Measurements from ENCODE around the gene TARBP2. TPM values are rescaled to one million over a fixed set of nuclear protein-coding genes. Genes with fewer than 3 reads are reported as not detected.
A peak's percentile ranks its signal among the peaks of the same experiment; 100 is the strongest.
"Not testable (repeated sequence)": the region's sequence is repeated elsewhere in the genome, so short reads cannot be mapped to it uniquely, and the experiment has no call there.

The TARBP2 gene
- total and polyA plus RNA-seq, 2 donors from 2014 or later: 32.5 to 36.3 TPM

DNA sequence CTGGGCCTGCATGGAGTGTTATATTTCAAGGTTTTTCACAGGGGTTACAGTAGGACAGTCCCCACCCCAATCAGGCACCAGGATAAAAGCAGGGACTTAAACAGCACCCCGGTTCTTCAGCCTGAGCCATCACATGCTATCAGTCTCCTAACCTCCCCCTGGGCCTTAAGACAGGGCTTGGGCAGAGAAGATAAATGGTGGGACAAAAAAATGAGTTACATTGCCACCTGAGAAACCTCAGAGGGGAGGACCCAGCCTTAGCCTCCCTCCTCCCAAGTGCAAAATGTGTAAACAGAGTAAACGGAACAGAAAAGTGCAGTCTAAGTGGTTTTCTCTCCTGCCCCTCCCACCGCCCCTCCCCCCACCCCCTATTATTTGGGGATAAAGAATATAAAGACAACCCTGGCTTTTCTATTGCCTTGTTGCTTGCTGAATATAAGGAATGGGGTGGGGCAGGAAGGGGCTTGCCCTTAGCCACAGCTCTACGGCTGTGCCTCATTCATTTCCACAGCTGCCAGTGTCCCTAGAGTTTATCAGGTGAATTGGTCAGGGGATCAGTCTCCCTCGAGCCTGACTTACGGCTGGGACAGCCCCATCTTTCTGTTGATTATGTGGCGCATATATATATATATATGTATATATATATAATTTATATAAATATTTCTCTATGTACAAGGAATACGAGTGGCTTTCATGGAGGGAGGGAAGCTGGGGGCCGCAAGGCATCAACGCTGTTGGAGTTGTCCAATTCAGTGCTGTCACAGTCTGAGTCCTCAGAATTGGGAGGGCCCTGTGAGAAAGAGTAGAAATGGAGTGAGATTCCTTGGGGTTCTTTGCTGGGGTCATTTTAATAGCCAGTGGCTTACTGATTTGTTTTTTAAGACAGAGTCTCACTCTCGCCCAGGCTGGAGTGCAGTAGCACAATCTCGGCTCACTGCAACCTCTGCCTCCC is 20.3 kb upstream of the TARBP2 start:
- TF ChIP-seq, protein P1, sequence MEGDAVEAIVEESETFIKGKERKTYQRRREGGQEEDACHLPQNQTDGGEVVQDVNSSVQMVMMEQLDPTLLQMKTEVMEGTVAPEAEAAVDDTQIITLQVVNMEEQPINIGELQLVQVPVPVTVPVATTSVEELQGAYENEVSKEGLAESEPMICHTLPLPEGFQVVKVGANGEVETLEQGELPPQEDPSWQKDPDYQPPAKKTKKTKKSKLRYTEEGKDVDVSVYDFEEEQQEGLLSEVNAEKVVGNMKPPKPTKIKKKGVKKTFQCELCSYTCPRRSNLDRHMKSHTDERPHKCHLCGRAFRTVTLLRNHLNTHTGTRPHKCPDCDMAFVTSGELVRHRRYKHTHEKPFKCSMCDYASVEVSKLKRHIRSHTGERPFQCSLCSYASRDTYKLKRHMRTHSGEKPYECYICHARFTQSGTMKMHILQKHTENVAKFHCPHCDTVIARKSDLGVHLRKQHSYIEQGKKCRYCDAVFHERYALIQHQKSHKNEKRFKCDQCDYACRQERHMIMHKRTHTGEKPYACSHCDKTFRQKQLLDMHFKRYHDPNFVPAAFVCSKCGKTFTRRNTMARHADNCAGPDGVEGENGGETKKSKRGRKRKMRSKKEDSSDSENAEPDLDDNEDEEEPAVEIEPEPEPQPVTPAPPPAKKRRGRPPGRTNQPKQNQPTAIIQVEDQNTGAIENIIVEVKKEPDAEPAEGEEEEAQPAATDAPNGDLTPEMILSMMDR (IDR thresholded peaks at IDR 0.05; ENCODE audit: borderline replicate concordance, extremely low read depth, insufficient read depth): no peak
- intact Hi-C loops (cut with DNase I): no loop called here
- Histone ChIP-seq H3K27ac (ENCODE audit: low read depth in 2 of 2, low read length in 2 of 2) (no peak overlapping the region), H3K36me3 (ENCODE audit: control insufficient read depth in 2 of 3, insufficient read depth in 3 of 3, low read length in 3 of 3) (peaks cover 20 to 68% (median 37%) of the 10 kb centered on the region in 3 donors), H3K4me3 (ENCODE audit: low read length in 3 of 3) (no peak overlapping the region), H3K9me3 (ENCODE audit: control insufficient read depth in 2 of 3, insufficient read depth in 1 of 3, low read length in 3 of 3) (no peaks in the 10 kb centered on the region), H3K4me1 (ENCODE audit: control insufficient read depth in 2 of 3, insufficient read depth in 2 of 3, low read depth in 1 of 3, low read length in 3 of 3) (peaks cover 0 to 12% (median 3%) of the 10 kb centered on the region in 3 donors), H3K9ac (ENCODE audit: low read length in 3 of 3) (no peak overlapping the region), H3K27me3 (ENCODE audit: control insufficient read depth, insufficient read depth, low read length) (no peaks in the 10 kb centered on the region)
- DNase-seq: no peak
- no peak for FAIRE-seq

GRCh38 chr12:53481458-53481857 is 19.6 kb upstream of the TARBP2 start:
- H3K4me3 ChIP-seq (ENCODE audit: low read length in 3 of 3); H3K4me1 ChIP-seq (ENCODE audit: control insufficient read depth in 2 of 3, insufficient read depth in 2 of 3, low read depth in 1 of 3, low read length in 3 of 3); H3K9me3 ChIP-seq (ENCODE audit: control insufficient read depth in 2 of 3, insufficient read depth in 1 of 3, low read length in 3 of 3); H3K27ac ChIP-seq (ENCODE audit: low read depth in 2 of 2, low read length in 2 of 2); intact Hi-C loops (cut with DNase I); DNase-seq; H3K9ac ChIP-seq (ENCODE audit: low read length in 3 of 3); FAIRE-seq; H3K27me3 ChIP-seq (ENCODE audit: control insufficient read depth, insufficient read depth, low read length): not testable (repeated sequence)
- H3K36me3 ChIP-seq (ENCODE audit: control insufficient read depth in 2 of 3, insufficient read depth in 3 of 3, low read length in 3 of 3): peaks cover 15 to 66% (median 38%) of the 10 kb centered on the region in 3 donors

- DNase-seq (peak in 1 of 5 donors; percentile 56), FAIRE-seq (no peak)
- no peaks in the 10 kb centered on the region for H3K27me3 ChIP-seq (ENCODE audit: control insufficient read depth, insufficient read depth, low read length)
- TF ChIP-seq, protein P1 (IDR thresholded peaks at IDR 0.05; ENCODE audit: borderline replicate concordance, extremely low read depth, insufficient read depth): no peak
- no peaks in the 10 kb centered on the region for H3K9me3 ChIP-seq (ENCODE audit: control insufficient read depth in 2 of 3, insufficient read depth in 1 of 3, low read length in 3 of 3)
- intact Hi-C loops (cut with DNase I): no loop called here
- no peak overlapping the region for H3K9ac ChIP-seq (ENCODE audit: low read length in 3 of 3)
- no peaks in the 10 kb centered on the region for H3K4me1 ChIP-seq (ENCODE audit: control insufficient read depth in 2 of 3, insufficient read depth in 2 of 3, low read depth in 1 of 3, low read length in 3 of 3)
- H3K27ac ChIP-seq (ENCODE audit: low read depth in 2 of 2, low read length in 2 of 2): no peak overlapping the region
- H3K36me3 ChIP-seq (ENCODE audit: control insufficient read depth in 2 of 3, insufficient read depth in 3 of 3, low read length in 3 of 3): peaks cover 13 to 60% (median 36%) of the 10 kb centered on the region in 3 donors
- H3K4me3 ChIP-seq (ENCODE audit: low read length in 3 of 3): no peak overlapping the region
Measured at GRCh38 chr12:53481939-53482586, 19.0 kb upstream of the TARBP2 start.

DNA sequence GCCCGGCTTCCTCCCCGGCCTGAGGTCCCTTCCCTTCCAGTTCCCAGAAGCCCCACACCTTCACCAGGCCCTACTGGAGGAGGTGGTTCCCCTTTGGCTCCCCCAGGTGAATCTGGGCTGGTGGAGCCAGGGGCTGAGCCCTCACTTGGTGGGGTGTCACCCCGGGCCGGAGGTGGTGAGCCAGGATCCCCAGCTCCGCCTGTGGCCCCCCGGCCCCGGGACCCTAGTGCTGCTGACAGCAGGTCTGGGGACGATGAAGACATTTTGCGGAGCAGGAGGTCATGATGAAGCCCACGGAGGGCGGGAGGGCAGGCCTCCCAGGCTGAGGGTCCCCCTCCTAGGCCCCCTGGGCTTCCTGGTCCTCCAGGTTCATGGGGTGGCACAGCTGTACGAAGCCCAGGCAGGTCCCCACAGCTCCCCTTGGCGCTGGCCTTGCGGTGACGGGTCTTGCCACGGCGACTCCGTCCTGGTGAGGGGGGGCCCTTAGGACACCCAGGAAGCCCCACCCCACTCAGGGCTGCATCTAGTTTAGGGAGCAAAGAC is 18.4 kb upstream of the TARBP2 start:
- Histone ChIP-seq H3K27ac (ENCODE audit: low read depth in 2 of 2, low read length in 2 of 2) (no peak overlapping the region), H3K9ac (ENCODE audit: low read length in 3 of 3) (no peak overlapping the region), H3K9me3 (ENCODE audit: control insufficient read depth in 2 of 3, insufficient read depth in 1 of 3, low read length in 3 of 3) (no peaks in the 10 kb centered on the region), H3K27me3 (ENCODE audit: control insufficient read depth, insufficient read depth, low read length) (no peaks in the 10 kb centered on the region), H3K36me3 (ENCODE audit: control insufficient read depth in 2 of 3, insufficient read depth in 3 of 3, low read length in 3 of 3) (peaks cover 13 to 56% (median 35%) of the 10 kb centered on the region in 3 donors), H3K4me3 (ENCODE audit: low read length in 3 of 3) (no peak overlapping the region), H3K4me1 (ENCODE audit: control insufficient read depth in 2 of 3, insufficient read depth in 2 of 3, low read depth in 1 of 3, low read length in 3 of 3) (no peaks in the 10 kb centered on the region)
- FAIRE-seq (no peak), DNase-seq (peak in 2 of 5 donors; percentile 60 to 80)
- TF ChIP-seq, protein P1 (IDR thresholded peaks at IDR 0.05; ENCODE audit: borderline replicate concordance, extremely low read depth, insufficient read depth): no peak
- intact Hi-C loops (cut with DNase I): no loop called here
